GM19328 (cell line): ENCODE results near the gene SLC13A1.

ENCODE experiments used
- ATAC-seq: cut with Tn5 transposase; IDR thresholded peaks from one replicate; pipeline ENCODE4 v1.9.1; 2021; ENCODE audit warnings: mild to moderate bottlenecking, moderate library complexity; ENCODE audit not compliant: unreplicated experiment

Gene SLC13A1

GRCh38 chr7:123198111-123198510 is 1.7 kb downstream of the SLC13A1 start:
- ATAC-seq, result no peak

- ATAC-seq, result no peak
Measured at GRCh38 chr7:123193235-123193634, 6.5 kb downstream of the SLC13A1 start.

- ATAC-seq, result no peak
Measured at GRCh38 chr7:123191132-123191531, 8.6 kb downstream of the SLC13A1 start.

GRCh38 chr7:123190109-123190831 is 9.5 kb downstream of the SLC13A1 start:
- ATAC-seq, result peak; percentile 86

GRCh38 chr7:123185756-123186155 is 14.0 kb downstream of the SLC13A1 start:
- ATAC-seq, result no peak

- ATAC-seq, result no peak
Measured at GRCh38 chr7:123184271-123184670, 15.5 kb downstream of the SLC13A1 start.

- ATAC-seq, result no peak
Measured at GRCh38 chr7:123183431-123183830, 16.3 kb downstream of the SLC13A1 start.

- no peak for ATAC-seq
Measured at GRCh38 chr7:123177442-123177841, 22.3 kb downstream of the SLC13A1 start.

GRCh38 chr7:123170333-123171246 is 29.2 kb downstream of the SLC13A1 start:
- ATAC-seq, result no peak

GRCh38 chr7:123169065-123169464 is 30.7 kb downstream of the SLC13A1 start:
- no peak for ATAC-seq

- no peak for ATAC-seq
Measured at GRCh38 chr7:123157606-123158005, 42.2 kb downstream of the SLC13A1 start.

GRCh38 chr7:123155571-123155970 is 44.2 kb downstream of the SLC13A1 start:
- no peak for ATAC-seq

- ATAC-seq, result peak; percentile 96
Measured at GRCh38 chr7:123154231-123154860, 45.4 kb downstream of the SLC13A1 start.

GRCh38 chr7:123151443-123151842 is 48.3 kb downstream of the SLC13A1 start:
- no peak for ATAC-seq

GRCh38 chr7:123148813-123149212 is 51.0 kb downstream of the SLC13A1 start:
- ATAC-seq, result no peak

- ATAC-seq, result no peak
Measured at GRCh38 chr7:123143252-123144006, 56.3 kb downstream of the SLC13A1 start.

- no peak for ATAC-seq
Measured at GRCh38 chr7:123140561-123140960, 59.2 kb downstream of the SLC13A1 start.

GRCh38 chr7:123135960-123136359 is 63.8 kb downstream of the SLC13A1 start:
- ATAC-seq, result no peak

- no peak for ATAC-seq
Measured at GRCh38 chr7:123133924-123134323, 65.8 kb downstream of the SLC13A1 start.

GRCh38 chr7:123131961-123132360 is 67.8 kb downstream of the SLC13A1 start:
- no peak for ATAC-seq

GRCh38 chr7:123131556-123131955 is 68.2 kb downstream of the SLC13A1 start:
- no peak for ATAC-seq
